Omental fat pad (tissue), 4 donors: ENCODE measurements around the gene NLRP2B. TPM values are rescaled to one million over a fixed set of nuclear protein-coding genes. Genes with fewer than 3 reads are reported as not detected.
"Not testable (repeated sequence)": the region's sequence is repeated elsewhere in the genome, so short reads cannot be mapped to it uniquely, and the experiment has no call there.

Source experiments
- ATAC-seq: fragments of 150-250 bp; one replicate; pipeline ENCODE4 v1.9.1; 2016; ENCODE audit warnings: mild to moderate bottlenecking, moderate library complexity; ENCODE audit not compliant: low FRiP score
- DNase-seq: peaks from one replicate; pipeline ENCODE4 v3.0.0-alpha.2; 2019; ENCODE audit warnings: low spot score
- total RNA-seq, 4 donors: library from RNA; depleted of rRNA; stranded (reverse); fragments of >200 nt; gene quantifications; one replicate each; pipeline ENCODE4 v1.1.0, GENCODE V29; 2016
- TF ChIP-seq, protein P1 (sequence below), 3 donors: fragments of 450-650 bp; IDR thresholded peaks; one replicate each; pipeline ENCODE4 v1.5.1; 2016 to 2017; ENCODE audit warnings: antibody characterized with exemption in 3 of 3, mild to moderate bottlenecking in 3 of 3, moderate library complexity in 2 of 3

The NLRP2B gene
- not detected for total RNA-seq

DNA sequence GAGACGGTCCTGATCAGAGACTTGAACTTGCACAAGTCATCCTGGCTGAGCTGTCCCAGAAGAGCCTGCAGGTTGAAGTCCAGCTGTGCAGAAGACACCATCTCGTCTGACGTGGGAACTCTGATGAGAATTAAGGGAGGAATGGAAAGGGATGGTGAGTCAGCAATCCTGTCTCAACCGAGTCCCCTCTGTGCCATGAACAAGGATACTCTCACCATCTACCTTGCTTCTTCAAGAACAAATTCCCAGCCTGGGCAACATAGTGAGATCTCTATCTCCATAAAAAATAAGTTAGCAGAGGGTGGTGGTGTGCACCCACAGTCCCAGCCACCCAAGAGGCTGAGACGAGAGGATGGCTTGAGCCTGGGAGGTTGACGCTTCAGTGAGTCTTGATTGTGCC lies at the start of gene NLRP2B:
NLRP2B (minus strand) TSS at position 101 of the 400 bp plus-strand sequence.
- no peak for ATAC-seq
- no peak for DNase-seq
- TF ChIP-seq, protein P1, sequence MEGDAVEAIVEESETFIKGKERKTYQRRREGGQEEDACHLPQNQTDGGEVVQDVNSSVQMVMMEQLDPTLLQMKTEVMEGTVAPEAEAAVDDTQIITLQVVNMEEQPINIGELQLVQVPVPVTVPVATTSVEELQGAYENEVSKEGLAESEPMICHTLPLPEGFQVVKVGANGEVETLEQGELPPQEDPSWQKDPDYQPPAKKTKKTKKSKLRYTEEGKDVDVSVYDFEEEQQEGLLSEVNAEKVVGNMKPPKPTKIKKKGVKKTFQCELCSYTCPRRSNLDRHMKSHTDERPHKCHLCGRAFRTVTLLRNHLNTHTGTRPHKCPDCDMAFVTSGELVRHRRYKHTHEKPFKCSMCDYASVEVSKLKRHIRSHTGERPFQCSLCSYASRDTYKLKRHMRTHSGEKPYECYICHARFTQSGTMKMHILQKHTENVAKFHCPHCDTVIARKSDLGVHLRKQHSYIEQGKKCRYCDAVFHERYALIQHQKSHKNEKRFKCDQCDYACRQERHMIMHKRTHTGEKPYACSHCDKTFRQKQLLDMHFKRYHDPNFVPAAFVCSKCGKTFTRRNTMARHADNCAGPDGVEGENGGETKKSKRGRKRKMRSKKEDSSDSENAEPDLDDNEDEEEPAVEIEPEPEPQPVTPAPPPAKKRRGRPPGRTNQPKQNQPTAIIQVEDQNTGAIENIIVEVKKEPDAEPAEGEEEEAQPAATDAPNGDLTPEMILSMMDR (IDR thresholded peaks at IDR 0.05) = no peak

DNA sequence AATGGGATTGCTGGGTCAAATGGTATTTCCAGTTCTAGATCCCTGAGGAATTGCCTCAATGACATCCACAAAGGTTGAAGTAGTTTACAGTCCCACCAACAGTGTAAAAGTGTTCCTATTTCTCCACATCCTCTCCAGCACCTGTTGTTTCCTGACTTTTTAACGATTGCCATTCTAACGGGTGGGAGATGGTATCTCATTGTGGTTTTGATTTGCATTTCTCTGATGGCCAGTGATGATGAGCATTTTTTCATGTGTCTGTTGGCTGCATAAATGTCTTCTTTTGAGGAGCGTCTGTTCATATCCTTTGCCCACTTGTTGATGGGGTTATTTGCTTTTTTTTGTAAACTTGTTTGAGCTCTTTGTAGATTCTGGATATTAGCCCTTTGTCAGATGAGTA lies 45.9 kb upstream of the NLRP2B start:
- not testable (repeated sequence) for DNase-seq, ATAC-seq

DNA sequence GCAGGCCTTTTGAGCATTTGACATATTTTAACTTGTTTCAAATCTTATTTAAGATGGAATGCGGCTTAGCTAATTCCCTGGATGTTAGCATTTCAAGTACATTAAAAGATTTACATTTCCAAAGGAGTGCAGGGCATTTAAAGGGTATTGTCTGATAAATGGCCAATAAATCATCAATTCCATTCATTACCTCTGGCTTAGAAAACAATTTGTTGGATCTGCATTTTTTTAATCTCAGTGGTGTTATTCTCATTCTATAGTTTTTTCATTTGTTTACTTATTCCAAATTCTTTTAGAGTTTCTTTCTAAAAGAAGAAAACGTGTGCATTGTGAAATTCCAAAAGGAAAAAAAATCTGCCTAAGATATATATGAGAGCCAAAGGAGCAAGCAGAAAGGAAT lies 1.3 kb upstream of the NLRP2B start:
- no peak for ATAC-seq
- DNase-seq = no peak
- TF ChIP-seq, protein P1 (IDR thresholded peaks at IDR 0.05) = no peak

DNA sequence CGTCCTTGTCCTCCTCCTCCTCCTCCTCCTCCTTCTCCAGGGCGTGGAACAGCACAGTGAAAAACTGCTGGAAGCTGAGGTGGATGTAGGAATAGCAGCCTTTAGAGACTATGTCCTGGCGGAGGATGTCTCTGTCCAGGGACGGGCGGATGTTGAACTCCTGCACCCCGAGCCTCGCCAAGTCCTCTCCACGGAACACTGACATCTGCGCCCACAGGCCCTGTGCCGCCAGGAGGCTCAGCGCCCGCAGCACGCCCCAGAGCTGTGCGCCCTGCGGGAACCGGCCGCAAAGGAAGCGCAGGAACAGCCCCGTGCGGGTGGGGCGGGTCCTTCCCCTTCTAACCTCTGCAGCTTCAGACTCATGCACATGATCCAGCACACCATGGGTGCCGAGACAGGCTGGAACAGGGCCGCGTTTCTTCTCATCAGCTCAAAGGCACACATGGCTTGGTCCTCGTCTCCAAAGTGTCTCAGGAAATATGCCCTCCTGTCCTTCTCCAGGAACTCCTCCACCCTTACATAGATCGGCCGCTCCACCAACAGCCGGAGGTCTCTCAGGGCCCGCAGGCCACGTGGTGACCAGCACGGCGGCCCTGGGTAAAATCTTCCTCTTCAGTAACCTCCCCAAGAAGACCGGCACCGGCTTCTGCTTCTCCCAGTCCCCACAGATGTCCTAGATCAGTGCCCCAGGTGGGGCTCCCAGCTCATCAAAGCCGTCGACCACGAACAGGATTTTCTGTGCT lies 1.2 kb downstream of the NLRP2B start:
- DNase-seq (no peak), ATAC-seq (no peak)
- TF ChIP-seq, protein P1 (IDR thresholded peaks at IDR 0.05) = no peak

DNA sequence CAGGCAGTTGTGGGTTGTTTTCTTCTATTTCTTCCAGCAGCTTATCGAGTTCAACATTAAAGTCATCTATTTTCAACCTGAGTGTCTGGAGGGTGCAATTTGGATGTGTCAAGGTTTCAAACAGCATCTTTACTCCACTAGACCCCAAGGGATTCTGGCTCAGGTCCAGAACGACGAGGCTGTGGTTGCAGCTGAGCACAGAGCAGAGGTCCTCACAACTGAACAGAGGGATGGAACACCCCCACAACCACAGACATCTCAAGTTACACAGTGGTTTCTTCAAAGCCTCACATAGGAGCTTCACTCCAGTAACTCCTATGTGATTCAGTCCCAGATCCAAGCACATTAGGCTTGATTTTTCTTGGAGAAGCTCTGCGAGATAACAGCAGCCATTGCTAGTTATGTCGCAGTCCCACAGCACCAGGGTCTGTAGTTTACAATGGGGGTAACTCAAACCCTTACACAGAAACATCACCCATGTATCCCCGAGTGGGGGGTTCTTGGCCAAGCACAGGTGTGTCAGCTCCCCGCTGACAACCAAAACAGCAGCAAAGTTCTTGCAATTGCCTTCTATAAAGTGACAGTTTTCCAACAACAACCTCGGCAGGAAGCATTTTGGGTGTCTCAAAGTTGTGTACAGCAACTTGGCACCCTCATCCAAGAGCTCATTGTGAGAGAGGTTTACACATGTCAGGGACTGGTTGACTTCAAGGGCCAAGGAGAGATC lies 2.8 kb downstream of the NLRP2B start:
- TF ChIP-seq, protein P1 (IDR thresholded peaks at IDR 0.05) = no peak
- no peak for ATAC-seq
- no peak for DNase-seq

DNA sequence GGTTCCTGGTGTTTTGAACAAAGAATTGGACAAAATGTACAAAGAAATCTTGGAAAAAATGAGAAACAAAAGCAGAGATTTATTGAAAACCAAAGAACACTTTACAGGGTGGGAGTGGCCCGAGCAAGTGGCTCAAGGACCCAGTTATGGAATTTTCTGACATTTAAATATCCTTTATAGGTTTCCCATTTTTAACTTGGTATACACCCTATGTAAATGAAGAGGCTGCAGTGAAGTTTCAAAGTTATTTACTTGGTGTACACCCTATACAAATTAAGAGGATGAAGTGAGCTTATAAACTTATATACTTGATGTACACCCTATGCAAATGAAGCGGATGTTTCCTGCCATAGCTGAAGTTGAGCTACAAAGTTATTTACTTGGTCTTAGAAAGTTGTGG lies 4.7 kb downstream of the NLRP2B start:
- TF ChIP-seq, protein P1 (IDR thresholded peaks at IDR 0.05) = no peak
- no peak for ATAC-seq
- DNase-seq = no peak

DNA sequence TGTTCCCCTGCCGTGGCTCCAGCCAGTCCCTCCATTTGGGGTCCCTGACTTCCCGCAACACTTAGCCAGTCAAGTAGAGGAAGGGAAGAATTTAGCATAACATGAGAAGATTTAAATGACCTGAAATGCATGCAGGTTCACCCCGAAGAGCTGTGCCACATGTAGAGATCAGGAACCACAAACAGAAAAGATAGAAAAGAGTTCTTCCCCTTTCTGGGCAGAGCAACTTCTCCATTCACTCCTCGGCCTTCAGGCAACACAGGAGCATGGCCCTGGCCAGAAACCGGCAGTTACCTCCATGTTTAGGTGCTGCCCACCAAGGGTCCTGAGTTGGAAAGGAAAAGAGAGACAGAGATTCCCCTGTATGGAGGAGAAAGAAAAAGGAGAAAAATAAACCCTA lies 5.2 kb downstream of the NLRP2B start:
- TF ChIP-seq, protein P1 (IDR thresholded peaks at IDR 0.05) = no peak
- ATAC-seq (no peak), DNase-seq (no peak)
